ENCODE data around the gene ADGRB3.

GRCh38 chr6:69129046-69129445 lies 494.0 kb downstream of the ADGRB3 start:
- TF ChIP-seq CTCF (IDR thresholded peaks at IDR 0.05; ENCODE audit: low read depth, low read length, missing input control) (no peak), RAD21 (IDR thresholded peaks at IDR 0.05) (no peak), HNF4G (IDR thresholded peaks at IDR 0.05) (no peak), ATF3 (IDR thresholded peaks at IDR 0.05) (no peak), SP1 (IDR thresholded peaks at IDR 0.05) (no peak), REST (IDR thresholded peaks at IDR 0.05) (no peak), EGR1 (IDR thresholded peaks at IDR 0.05; ENCODE audit: low read depth in 2 of 2) (no peak)
